ENCODE results near the gene CHCHD6.

GRCh38 chr3:126880901-126881300 is 176.9 kb downstream of the CHCHD6 start:
- TF ChIP-seq POLR2A (IDR thresholded peaks at IDR 0.05; ENCODE audit: low read depth, low read length): no peak
- no peak for TF ChIP-seq POLR2AphosphoS5 (IDR thresholded peaks at IDR 0.05; ENCODE audit: low read depth, low read length)

All from GM12892 (cell line).